B cell (primary cell): Measurements from ENCODE around the gene NCKAP1. TPM values are rescaled to one million over a fixed set of nuclear protein-coding genes. Genes with fewer than 3 reads are reported as not detected.

Experiments
- ATAC-seq: fragments of 200-7000 bp; cut with Tn5 transposase; one replicate; pipeline ENCODE4 v1.10.0; 2021; ENCODE audit warnings: low read depth, mild to moderate bottlenecking, moderate number of reproducible peaks, moderate library complexity
- CTCF ChIA-PET: fragments of 350-600 bp; sonication (Branson Sonifier 250); formaldehyde crosslinking; loops from one replicate; lab custom pipeline; 2021; ENCODE audit warnings: antibody characterized with exemption, inconsistent platforms; lab: Charles Lee
- POLR2A ChIA-PET: fragments of 350-600 bp; sonication (Branson Sonifier 250); formaldehyde crosslinking; loops from one replicate; lab custom pipeline; 2021; ENCODE audit warnings: antibody characterized with exemption; lab: Charles Lee
- DNase-seq: peaks from one replicate; pipeline ENCODE4 v3.0.0; 2013
- H2AFZ ChIP-seq: 2 replicates; pipeline ENCODE4 v1.6.1; 2012; ENCODE audit warnings: mild to moderate bottlenecking, low read depth, low read length; ENCODE audit not compliant: insufficient read depth, poor library complexity, severe bottlenecking
- H3K27ac ChIP-seq, 2 donors: 1 replicate in 1 of 2; 2 replicates in 1 of 2; pipeline ENCODE4 v1.5.1; 2012 to 2013; ENCODE audit warnings: low read length in 2 of 2, mild to moderate bottlenecking in 2 of 2, moderate library complexity in 1 of 2
- H3K27me3 ChIP-seq, 4 experiments: fragments of 200-600 bp in 1 of 4; sonication (generic) in 1 of 4; replicated peaks in 1 of 4; 1 replicate in 2 of 4; 2 replicates in 2 of 4; pipeline versions ENCODE4 v1.6.1 to v1.7.0; 2013 to 2016; ENCODE audit warnings: low read length in 3 of 4, mild to moderate bottlenecking in 2 of 4, mixed read lengths in 1 of 4, moderate library complexity in 1 of 4; ENCODE audit not compliant: insufficient read depth in 4 of 4, control insufficient read depth in 3 of 4; ENCODE audit errors: control extremely low read depth in 1 of 4
- H3K36me3 ChIP-seq, 2 experiments: replicated peaks in 1 of 2; 1 replicate in 1 of 2; 2 replicates in 1 of 2; pipeline versions ENCODE4 v1.6.1 to v1.7.1; 2013; ENCODE audit warnings: low read length in 1 of 2; ENCODE audit not compliant: insufficient read depth in 2 of 2, control insufficient read depth in 1 of 2; ENCODE audit errors: control extremely low read depth in 1 of 2, extremely low read depth in 1 of 2
- H3K4me1 ChIP-seq, 2 donors: fragments of 200-600 bp in 1 of 2; sonication (generic) in 1 of 2; 1 replicate in 1 of 2; 2 replicates in 1 of 2; pipeline versions ENCODE4 v1.5.1 to v1.6.1; 2013 to 2017; ENCODE audit warnings: low read length in 2 of 2; ENCODE audit not compliant: control insufficient read depth in 2 of 2, insufficient read depth in 2 of 2
- H3K4me2 ChIP-seq: replicated peaks from 2 replicates; pipeline ENCODE3; 2012; ENCODE audit warnings: mild to moderate bottlenecking, low read depth, low read length; ENCODE audit not compliant: poor library complexity, severe bottlenecking
- H3K4me3 ChIP-seq, 5 experiments: fragments of 200-600 bp in 1 of 5; sonication (generic) in 1 of 5; 1 replicate in 3 of 5; 2 replicates in 2 of 5; pipeline versions ENCODE4 v1.5.1 to v1.7.0; 2011 to 2016; ENCODE audit warnings: low read length in 4 of 5, mild to moderate bottlenecking in 4 of 5, low read depth in 2 of 5, control low read depth in 1 of 5, moderate library complexity in 1 of 5; ENCODE audit not compliant: insufficient read depth in 1 of 5; ENCODE audit errors: control extremely low read depth in 1 of 5, extremely low read depth in 1 of 5
- H3K79me2 ChIP-seq: fragments of 200-600 bp; sonication (generic); one replicate; pipeline ENCODE4 v1.6.0; 2016; ENCODE audit warnings: low read length; ENCODE audit not compliant: control insufficient read depth, insufficient read depth
- H3K9ac ChIP-seq: fragments of 200-600 bp; sonication (generic); 2 replicates; pipeline ENCODE4 v1.6.1; 2017; ENCODE audit warnings: mild to moderate bottlenecking, low read length, moderate library complexity
- H3K9me3 ChIP-seq, 3 donors: one replicate each; pipeline versions ENCODE4 v1.6.1 to v1.7.1; 2013; ENCODE audit warnings: low read length in 2 of 3; ENCODE audit not compliant: control insufficient read depth in 2 of 3, insufficient read depth in 1 of 3; ENCODE audit errors: control extremely low read depth in 1 of 3
- H4K20me1 ChIP-seq: 2 replicates; pipeline ENCODE4 v1.6.0; 2012; ENCODE audit warnings: mild to moderate bottlenecking, low read length; ENCODE audit not compliant: insufficient read depth, control insufficient read depth, poor library complexity, severe bottlenecking
- H3K27ac Mint-ChIP-seq: one replicate; pipeline ENCODE4 v1.8.0; 2021; ENCODE audit warnings: mixed read lengths
- H3K27me3 Mint-ChIP-seq: one replicate; pipeline ENCODE4 v1.8.0; 2021; ENCODE audit warnings: mixed read lengths
- H3K4me1 Mint-ChIP-seq: one replicate; pipeline ENCODE4 v1.8.0; 2021; ENCODE audit warnings: mixed read lengths
- H3K4me3 Mint-ChIP-seq: one replicate; pipeline ENCODE4 v1.8.0; 2021; ENCODE audit warnings: mixed read lengths
- H3K9me3 Mint-ChIP-seq: one replicate; pipeline ENCODE4 v1.8.0; 2022; ENCODE audit warnings: mixed read lengths; ENCODE audit not compliant: insufficient read depth
- CTCF ChIP-seq: fragments of 200-600 bp; IDR thresholded peaks from one replicate; pipeline ENCODE4 v1.8.0; 2022; ENCODE audit warnings: antibody characterized with exemption, mild to moderate bottlenecking
- EZH2 ChIP-seq: IDR thresholded peaks from 2 replicates; pipeline ENCODE4 v1.6.1; 2012; ENCODE audit warnings: borderline replicate concordance, low read depth, mild to moderate bottlenecking, moderate library complexity, low read length; ENCODE audit not compliant: insufficient read depth, poor library complexity, severe bottlenecking
- WGBS: methylation state at CpG from one replicate; pipeline ENCODE4 v1.1.5; 2013; ENCODE audit warnings: missing lambda C conversion rate; ENCODE audit not compliant: insufficient coverage; 5-methylcytosine and 5-hydroxymethylcytosine counted together
- intact Hi-C: fragments of 100-400 bp; cut with micrococcal nuclease; formaldehyde crosslinking; loops from one replicate; pipeline ENCODE4 v1.10.0; 2022
- polyA plus RNA-seq: library from polyadenylated mRNA; depleted of rRNA; stranded (reverse); fragments of >200 nt; gene quantifications from 2 replicates; pipeline ENCODE4 v1.2.3, GENCODE V29; 2012
- total RNA-seq, 2 donors: library from RNA; stranded (reverse); fragments of 120-200 nt in 1 of 2; gene quantifications; 1 replicate in 1 of 2; 2 replicates in 1 of 2; pipeline versions ENCODE4 v1.2.3 to v1.2.4, GENCODE V29; 2013 to 2022

The NCKAP1 gene
- total and polyA plus RNA-seq, 2 donors (not counting 1 experiment from before 2014, with no cell fraction given): 0.05 TPM; not detected in 1

GRCh38 chr2:182933629-182934028 lies 104.6 kb downstream of the NCKAP1 start:
- CTCF ChIA-PET: no interaction called here
- H3K4me2 ChIP-seq: no peak overlapping the region

GRCh38 chr2:182929972-182930371 lies 108.3 kb downstream of the NCKAP1 start:
- Histone ChIP-seq H3K4me2 (no peak overlapping the region), H3K9ac (no peak overlapping the region), H2AFZ (no peak overlapping the region), H3K27me3 (no peaks in the 10 kb centered on the region), H3K4me1 (no peaks in the 10 kb centered on the region), H3K36me3 (no peaks in the 10 kb centered on the region), H4K20me1 (no peaks in the 10 kb centered on the region), H3K79me2 (no peaks in the 10 kb centered on the region), H3K27ac (no peak overlapping the region), H3K4me3 (no peak overlapping the region), H3K9me3 (no peaks in the 10 kb centered on the region)
- H3K27me3 Mint-ChIP-seq: peaks cover 8% of the 10 kb centered on the region
- H3K4me3 Mint-ChIP-seq: no peak overlapping the region
- no peak overlapping the region for H3K27ac Mint-ChIP-seq
- no peaks in the 10 kb centered on the region for H3K4me1 Mint-ChIP-seq
- intact Hi-C loops: no loop called here
- ChIA-PET POLR2A (no interaction called here), CTCF (no interaction called here)
- DNase-seq (no peak), ATAC-seq (no peak)
- no peak for TF ChIP-seq EZH2
- no peak for TF ChIP-seq CTCF
- no peaks in the 10 kb centered on the region for H3K9me3 Mint-ChIP-seq

More at GRCh38 chr2:182933629-182934028, 104.6 kb downstream of the NCKAP1 start:
- no peak overlapping the region for H3K4me3 ChIP-seq
- POLR2A ChIA-PET: no interaction called here
- no peaks in the 10 kb centered on the region for H3K4me1 Mint-ChIP-seq
- no peaks in the 10 kb centered on the region for H3K79me2 ChIP-seq
- no peaks in the 10 kb centered on the region for H3K9me3 Mint-ChIP-seq
- TF ChIP-seq CTCF: no peak
- no peak for TF ChIP-seq EZH2
- peaks cover 8% of the 10 kb centered on the region for H3K27me3 Mint-ChIP-seq
- 60% methylated on average over 1 of the region's 3 CpGs for WGBS
- no peaks in the 10 kb centered on the region for H3K27me3 ChIP-seq
- no peak overlapping the region for H3K4me3 Mint-ChIP-seq
- no peaks in the 10 kb centered on the region for H4K20me1 ChIP-seq
- H3K4me1 ChIP-seq: no peaks in the 10 kb centered on the region
- no peak overlapping the region for H2AFZ ChIP-seq
- no peak overlapping the region for H3K9ac ChIP-seq
- no peaks in the 10 kb centered on the region for H3K9me3 ChIP-seq
- H3K27ac ChIP-seq: no peak overlapping the region
- no peak overlapping the region for H3K27ac Mint-ChIP-seq
- ATAC-seq (no peak), DNase-seq (no peak)
- intact Hi-C loops: no loop called here
- H3K36me3 ChIP-seq: no peaks in the 10 kb centered on the region
